ENCODE data around the gene RPL39L.
"Not testable (repeated sequence)": the region's sequence is repeated elsewhere in the genome, so short reads cannot be mapped to it uniquely, and the experiment has no call there.

RPL39L gene

DNA sequence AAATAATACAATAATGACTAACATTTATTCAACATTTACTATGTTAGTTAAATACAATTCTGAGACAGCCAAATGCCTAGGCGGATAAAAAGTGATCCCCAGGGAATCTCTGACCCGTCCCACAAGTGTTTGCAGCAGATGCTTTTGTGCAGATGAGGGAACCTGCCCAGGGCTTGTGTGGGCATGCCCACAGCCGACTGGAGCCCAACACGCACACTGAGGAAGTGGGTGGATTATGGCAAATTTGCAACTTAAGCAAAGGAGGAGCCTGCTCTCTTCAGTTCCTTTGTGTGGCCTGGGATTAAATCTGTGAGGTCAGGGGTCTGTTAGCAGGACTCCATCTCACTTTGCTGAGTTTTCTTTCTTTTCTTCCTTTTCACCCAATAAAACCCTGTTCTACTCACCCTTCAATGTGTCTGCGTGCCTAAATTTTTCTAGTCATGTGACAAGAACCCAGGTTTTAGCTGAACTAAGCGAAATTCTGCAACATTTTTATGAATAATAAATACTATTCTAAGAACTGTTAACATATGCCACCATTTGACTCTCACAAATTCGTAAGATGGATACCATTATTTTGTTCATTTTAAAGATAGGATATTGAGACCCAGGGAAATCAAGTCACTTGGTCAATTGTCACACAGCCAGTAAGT, 44.0 kb upstream of the RPL39L start:
- DNase-seq (ENCODE audit: low read depth), result no peak

DNA sequence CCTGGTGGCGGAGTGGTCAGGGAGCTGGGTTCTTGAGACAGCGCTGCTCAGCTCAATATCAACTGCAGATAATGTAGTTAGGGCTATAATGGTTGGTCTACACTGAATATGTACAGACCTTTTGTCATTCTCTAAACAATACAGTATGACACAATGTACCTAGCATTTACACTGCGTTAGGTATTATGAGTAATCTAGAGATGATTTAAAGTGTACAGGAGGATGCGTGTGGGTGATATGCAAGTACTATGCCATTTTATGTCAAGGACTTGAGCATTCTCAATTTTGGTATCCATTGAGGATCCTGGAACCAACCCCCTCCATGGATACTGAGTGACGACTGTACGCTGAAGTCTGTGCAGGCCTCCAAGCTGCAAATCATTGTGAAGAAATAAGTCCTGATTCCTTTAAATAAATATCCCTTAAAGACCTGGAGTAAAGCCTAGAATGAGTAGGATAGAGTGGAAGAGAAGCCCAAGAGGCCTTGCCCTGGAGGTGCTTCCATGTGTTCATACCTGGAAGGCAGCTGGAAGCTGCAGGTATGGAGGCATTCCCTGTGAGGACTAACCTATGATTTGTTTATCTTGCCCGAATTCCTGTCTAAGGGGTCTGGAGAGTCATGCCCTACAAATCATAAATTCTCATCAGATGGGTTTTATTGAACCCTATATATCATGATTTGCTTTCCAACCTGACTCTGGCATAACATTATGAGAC, 42.3 kb upstream of the RPL39L start:
- in situ Hi-C loops (cut with HindIII; ENCODE audit: low sequenced_read_pairs), result no loop called here
- DNase-seq (ENCODE audit: low read depth), result no peak
- TF ChIP-seq, protein P1, sequence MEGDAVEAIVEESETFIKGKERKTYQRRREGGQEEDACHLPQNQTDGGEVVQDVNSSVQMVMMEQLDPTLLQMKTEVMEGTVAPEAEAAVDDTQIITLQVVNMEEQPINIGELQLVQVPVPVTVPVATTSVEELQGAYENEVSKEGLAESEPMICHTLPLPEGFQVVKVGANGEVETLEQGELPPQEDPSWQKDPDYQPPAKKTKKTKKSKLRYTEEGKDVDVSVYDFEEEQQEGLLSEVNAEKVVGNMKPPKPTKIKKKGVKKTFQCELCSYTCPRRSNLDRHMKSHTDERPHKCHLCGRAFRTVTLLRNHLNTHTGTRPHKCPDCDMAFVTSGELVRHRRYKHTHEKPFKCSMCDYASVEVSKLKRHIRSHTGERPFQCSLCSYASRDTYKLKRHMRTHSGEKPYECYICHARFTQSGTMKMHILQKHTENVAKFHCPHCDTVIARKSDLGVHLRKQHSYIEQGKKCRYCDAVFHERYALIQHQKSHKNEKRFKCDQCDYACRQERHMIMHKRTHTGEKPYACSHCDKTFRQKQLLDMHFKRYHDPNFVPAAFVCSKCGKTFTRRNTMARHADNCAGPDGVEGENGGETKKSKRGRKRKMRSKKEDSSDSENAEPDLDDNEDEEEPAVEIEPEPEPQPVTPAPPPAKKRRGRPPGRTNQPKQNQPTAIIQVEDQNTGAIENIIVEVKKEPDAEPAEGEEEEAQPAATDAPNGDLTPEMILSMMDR (IDR thresholded peaks at IDR 0.05; ENCODE audit: low read depth, low read length, missing control alignments), result no peak
- no peak overlapping the region for H3K4me3 ChIP-seq (ENCODE audit: low read depth, low read length)

More for the DNA sequence above, 44.0 kb upstream of the RPL39L start:
- TF ChIP-seq, protein P1 (IDR thresholded peaks at IDR 0.05; ENCODE audit: low read depth, low read length, missing control alignments), result no peak
- in situ Hi-C loops (cut with HindIII; ENCODE audit: low sequenced_read_pairs), result no loop called here
- H3K4me3 ChIP-seq (ENCODE audit: low read depth, low read length), result no peak overlapping the region

DNA sequence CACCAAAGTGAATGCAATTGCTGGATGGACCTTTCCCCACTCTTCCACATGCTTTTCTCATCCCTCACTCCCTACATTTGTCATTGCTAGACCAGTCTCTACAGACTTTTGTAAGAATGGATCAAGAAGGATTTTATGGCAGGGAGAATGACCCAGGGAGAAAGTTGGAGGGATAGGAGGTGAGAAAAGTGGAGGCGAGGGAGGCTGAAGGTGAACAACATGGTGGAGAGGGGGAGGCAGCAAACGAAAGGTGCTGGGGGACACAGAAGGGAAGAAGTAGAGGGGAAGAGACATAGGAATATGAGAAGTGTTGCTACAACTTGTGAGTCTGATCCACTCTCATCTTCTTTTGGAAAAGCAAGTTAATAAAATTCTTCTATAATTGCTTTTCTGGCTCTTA, 33.6 kb upstream of the RPL39L start:
- no peak for DNase-seq (ENCODE audit: low read depth)
- no peak overlapping the region for H3K4me3 ChIP-seq (ENCODE audit: low read depth, low read length)
- TF ChIP-seq, protein P1 (IDR thresholded peaks at IDR 0.05; ENCODE audit: low read depth, low read length, missing control alignments), result no peak
- in situ Hi-C loops (cut with HindIII; ENCODE audit: low sequenced_read_pairs), result no loop called here

DNA sequence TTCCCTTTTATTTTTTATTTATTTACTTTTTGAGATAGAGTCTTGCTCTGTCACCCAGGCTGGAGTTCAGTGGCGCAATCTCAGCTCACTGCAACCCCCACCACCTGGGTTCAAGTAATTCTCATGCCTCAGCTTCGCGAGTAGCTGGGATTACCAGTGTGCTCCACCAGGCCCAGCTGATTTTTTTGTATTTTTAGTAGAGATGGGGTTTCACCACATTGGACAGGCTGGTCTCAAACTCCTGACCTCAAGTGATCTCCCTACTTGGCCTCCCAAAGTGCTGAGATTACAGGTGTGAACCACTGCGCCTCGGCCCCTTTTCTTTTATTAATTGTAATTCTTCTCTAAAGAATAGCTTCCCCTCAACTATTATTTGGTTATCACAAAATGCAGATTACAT, 31.6 kb upstream of the RPL39L start:
- H3K4me3 ChIP-seq (ENCODE audit: low read depth, low read length); DNase-seq (ENCODE audit: low read depth); in situ Hi-C loops (cut with HindIII; ENCODE audit: low sequenced_read_pairs): not testable (repeated sequence)

DNA sequence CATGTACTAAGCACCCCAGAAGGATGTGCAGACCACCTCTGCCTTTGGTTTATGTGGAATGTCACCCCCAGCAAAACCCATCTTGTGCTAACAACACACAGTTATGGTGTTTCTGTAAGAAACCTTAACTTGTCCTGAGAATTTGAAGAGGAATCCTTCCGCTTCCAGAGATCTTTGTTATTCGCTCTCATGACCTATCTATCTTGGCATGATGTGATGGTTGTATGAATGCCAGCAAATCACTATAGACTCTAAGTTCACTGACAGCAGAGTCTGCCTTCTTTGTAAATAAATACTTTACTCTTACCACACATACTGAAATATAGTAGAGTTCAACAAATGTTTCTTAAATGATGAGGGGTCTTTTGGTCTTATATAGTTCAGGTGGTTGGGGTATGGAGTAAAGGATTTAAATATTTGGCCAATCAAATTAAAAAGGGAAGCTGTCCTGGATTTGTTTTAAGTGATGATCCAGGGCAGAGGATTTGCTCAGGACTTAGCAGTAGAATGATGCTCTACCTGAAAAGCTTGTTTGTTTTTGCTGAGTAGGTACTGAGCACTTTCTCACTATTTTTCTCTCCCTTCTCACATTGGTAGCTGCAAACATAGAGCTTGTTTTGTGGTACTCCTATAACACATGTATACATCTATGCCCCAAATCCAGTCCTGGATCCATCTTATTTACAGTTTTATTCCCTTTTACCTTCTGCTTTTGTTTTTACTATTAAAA, 30.1 kb upstream of the RPL39L start:
- H3K4me3 ChIP-seq (ENCODE audit: low read depth, low read length), result no peak overlapping the region
- in situ Hi-C loops (cut with HindIII; ENCODE audit: low sequenced_read_pairs), result no loop called here
- DNase-seq (ENCODE audit: low read depth), result no peak
- TF ChIP-seq, protein P1 (IDR thresholded peaks at IDR 0.05; ENCODE audit: low read depth, low read length, missing control alignments), result no peak

DNA sequence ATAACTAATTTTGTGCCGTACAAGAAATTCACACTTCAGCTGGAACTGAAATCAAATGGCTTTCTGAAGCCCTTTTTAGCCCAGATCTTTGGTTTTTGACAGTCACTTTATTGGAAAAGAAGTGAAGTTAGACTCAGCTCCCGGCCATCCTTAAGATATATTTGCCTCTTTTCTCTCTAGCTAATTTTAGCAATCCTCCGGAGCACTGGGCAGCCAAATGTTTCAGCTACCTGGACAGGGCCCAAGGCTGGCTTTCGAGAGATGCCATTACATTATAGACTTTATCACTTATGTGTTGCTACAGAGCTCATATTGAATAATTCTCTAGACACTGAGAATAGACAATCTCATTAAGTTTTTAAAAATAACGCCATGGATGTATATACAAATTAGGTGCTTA, 28.5 kb upstream of the RPL39L start:
- H3K4me3 ChIP-seq (ENCODE audit: low read depth, low read length), result no peak overlapping the region
- no peak for DNase-seq (ENCODE audit: low read depth)
- TF ChIP-seq, protein P1 (IDR thresholded peaks at IDR 0.05; ENCODE audit: low read depth, low read length, missing control alignments), result no peak
- in situ Hi-C loops (cut with HindIII; ENCODE audit: low sequenced_read_pairs), result no loop called here

DNA sequence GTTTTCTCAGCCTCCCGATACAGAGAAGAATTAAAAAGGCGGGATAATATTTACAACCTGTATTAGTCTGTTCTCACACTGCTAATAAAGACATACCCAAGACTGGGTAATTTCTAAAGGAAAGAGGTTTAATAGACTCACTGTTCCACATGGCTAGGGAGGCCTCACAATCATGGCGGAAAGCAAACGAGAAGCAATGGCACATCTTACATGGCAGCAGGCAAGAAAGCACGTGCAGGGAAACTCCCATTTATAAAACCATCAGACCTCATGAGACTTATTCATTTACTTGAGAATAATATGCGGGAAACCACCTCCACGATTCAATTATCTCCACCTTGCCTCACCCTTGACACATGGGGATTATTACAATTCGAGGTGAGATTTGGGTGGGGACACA, 27.5 kb upstream of the RPL39L start:
- no peak for DNase-seq (ENCODE audit: low read depth)
- no peak overlapping the region for H3K4me3 ChIP-seq (ENCODE audit: low read depth, low read length)
- TF ChIP-seq, protein P1 (IDR thresholded peaks at IDR 0.05; ENCODE audit: low read depth, low read length, missing control alignments), result no peak
- in situ Hi-C loops (cut with HindIII; ENCODE audit: low sequenced_read_pairs), result no loop called here
